ENCODE data around the gene AGMAT.
"Not testable (repeated sequence)": the region's sequence is repeated elsewhere in the genome, so short reads cannot be mapped to it uniquely, and the experiment has no call there.

The AGMAT gene

DNA sequence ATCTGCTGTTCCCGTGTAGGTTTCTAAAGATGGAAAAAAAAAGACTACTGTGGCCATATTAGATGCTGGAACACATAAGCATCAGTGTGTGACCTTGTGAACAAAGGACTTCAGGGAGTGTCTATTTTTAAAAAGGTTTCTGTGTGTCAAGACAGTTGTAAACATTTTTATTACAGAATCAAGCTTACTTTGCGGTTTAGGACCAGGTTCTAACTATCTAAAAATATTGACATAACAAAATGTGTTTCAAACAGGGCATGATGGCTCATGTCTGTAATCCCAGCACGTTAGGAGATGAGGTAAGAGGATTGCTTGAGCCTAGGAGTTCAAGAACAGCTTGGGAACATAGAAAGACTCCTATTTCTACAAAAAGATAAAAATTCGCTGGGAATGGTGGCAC, 25.3 kb upstream of the AGMAT start:
- DNase-seq (ENCODE audit: low read depth), result no peak

GRCh38 chr1:15609631-15610030, 24.8 kb upstream of the AGMAT start:
- no peak for DNase-seq (ENCODE audit: low read depth)

DNA sequence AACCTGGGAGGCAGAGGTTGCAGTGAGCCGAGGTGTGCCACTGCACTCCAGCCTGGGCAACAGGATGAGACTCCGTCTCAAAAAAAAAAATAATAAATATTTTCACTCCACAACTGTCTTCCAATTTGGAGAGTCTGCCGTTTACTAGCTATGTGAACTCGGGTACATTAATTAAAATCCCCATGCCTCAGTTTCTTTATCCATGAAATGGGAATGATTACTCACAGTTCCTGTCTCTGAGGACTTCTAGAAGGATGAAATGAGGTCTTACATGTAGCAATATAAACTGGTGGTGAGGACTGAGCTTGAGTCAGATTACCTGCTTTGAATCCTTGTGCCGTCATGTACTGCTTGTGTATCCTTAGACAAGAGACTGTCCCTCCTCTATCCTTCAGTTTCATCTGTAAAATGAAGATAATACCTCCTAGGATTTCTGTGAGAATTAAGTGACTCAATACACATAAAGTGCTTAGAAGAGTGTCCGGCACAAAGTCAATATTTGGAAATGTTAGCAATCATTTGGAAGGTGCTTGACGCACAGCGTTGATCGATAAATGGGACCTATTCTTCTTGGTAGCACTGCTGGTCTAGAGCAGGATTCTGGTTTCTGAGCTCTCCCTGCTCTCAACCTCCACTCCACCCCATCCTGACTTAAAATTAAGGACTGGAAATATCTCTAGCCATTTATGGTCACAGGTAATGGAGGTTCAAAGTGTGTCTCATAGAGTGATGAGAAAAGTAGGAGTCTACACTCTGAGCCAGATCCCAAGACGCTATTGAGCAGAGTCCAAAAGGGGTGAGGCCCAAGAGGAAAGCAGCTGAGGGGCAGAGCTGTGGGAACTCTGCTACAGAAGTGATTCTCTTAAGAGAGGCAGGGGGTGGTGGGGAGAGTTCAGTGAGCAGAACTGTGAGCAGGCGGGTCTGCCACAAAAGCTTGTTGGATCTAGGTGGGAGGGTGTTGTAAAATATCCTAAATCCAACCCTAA, 20.8 kb upstream of the AGMAT start:
- DNase-seq (ENCODE audit: low read depth), result no peak

GRCh38 chr1:15604400-15604799, 19.5 kb upstream of the AGMAT start:
- DNase-seq (ENCODE audit: low read depth), result not testable (repeated sequence)

GRCh38 chr1:15603966-15604282, 19.1 kb upstream of the AGMAT start:
- DNase-seq (ENCODE audit: low read depth), result not testable (repeated sequence)

- peak; percentile 96 for DNase-seq (ENCODE audit: low read depth)
These were observed 18.5 kb upstream of the AGMAT start for GRCh38 chr1:15603050-15603965.

DNA sequence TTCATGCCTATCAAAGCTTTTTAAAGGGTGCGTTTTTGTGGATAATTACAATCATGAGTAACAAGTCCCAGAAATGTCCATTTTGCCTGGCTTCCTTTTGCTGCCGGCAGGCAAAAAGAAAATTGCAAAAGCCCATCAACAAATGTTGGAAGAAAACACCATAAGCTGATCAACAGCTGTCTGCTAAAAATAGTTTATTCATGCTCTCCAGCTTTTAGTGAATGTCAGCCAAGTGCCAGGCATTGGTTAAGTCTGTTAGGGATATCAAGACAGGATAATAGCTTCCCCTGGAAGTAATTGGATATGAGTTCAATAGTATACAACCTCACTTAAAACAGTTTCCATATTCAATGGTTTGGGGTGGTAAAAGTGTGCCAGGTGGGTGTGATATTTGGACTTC, 13.6 kb upstream of the AGMAT start:
- no peak for DNase-seq (ENCODE audit: low read depth)

GRCh38 chr1:15595809-15596617, 11.2 kb upstream of the AGMAT start:
- no peak for DNase-seq (ENCODE audit: low read depth)

GRCh38 chr1:15592285-15592684, 7.4 kb upstream of the AGMAT start:
- DNase-seq (ENCODE audit: low read depth), result no peak

GRCh38 chr1:15583016-15583706, 1.7 kb downstream of the AGMAT start:
- DNase-seq (ENCODE audit: low read depth), result no peak

DNA sequence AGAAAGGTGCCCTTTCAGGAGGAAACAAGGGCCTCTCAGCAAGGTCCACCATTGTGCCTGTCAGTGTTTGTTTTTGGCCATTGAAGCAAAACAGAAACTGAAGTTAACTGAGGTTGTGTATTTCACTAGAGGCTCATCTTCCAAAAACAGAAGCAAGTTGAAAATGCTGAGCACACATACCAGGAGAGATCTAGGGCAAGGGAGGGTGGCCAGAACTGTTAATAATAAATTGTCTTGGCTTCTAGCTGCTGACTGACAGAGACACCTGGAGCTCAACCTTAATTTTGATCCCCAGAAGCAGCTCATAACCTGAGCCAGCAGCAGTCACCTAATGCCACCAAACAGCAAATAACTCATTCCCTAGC, 5.2 kb downstream of the AGMAT start:
- DNase-seq (ENCODE audit: low read depth), result no peak

- no peak for DNase-seq (ENCODE audit: low read depth)
These were observed 5.7 kb downstream of the AGMAT start for GRCh38 chr1:15578921-15579682.

DNA sequence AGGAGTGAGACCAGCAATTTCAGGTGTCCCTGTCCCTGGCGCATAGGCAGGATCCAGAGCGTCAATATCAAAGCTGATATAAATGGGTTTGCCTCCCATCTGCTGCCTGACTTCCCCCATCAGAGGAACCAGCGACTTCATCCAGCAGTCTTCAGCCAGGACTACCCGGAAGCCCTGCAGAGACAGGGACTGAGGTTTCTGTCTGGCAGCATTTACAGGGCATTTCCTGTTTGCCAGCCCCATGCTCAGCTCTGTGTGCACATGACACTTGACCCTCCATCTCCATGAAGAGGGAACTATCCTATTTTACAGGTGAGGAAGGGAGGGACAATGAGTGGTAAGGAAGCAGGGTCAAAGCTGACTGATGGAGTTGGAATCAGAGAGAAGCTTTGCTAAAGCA, 7.2 kb downstream of the AGMAT start:
- no peak for DNase-seq (ENCODE audit: low read depth)

DNA sequence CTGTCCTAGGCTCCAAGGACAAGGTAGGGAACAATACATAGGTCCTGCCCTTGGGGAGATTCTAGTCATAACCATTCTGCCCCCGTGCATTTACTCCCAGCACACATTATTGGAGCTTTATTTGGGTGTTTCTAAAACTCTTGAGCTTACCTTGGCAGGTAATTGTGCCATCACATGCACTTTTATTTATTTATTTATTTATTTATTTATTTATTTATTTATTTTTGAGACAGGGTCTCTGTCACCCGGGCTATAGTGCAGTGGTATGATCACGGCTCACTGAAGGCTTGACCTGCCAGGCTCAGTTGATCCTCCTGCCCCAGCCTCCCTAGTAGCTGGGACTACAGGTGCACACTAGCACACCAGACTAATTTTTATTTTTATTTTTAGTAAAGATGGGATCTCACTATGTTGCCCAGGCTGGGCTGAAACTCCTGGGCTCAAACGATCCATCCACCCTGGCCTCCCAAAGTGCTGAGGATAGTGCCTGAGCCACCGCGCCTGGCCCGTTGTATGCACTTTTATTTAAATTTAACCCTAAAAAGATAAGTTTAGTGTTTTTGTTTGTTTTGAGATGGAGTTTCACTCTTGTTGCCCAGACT, 9.2 kb downstream of the AGMAT start:
- no peak for DNase-seq (ENCODE audit: low read depth)

DNA sequence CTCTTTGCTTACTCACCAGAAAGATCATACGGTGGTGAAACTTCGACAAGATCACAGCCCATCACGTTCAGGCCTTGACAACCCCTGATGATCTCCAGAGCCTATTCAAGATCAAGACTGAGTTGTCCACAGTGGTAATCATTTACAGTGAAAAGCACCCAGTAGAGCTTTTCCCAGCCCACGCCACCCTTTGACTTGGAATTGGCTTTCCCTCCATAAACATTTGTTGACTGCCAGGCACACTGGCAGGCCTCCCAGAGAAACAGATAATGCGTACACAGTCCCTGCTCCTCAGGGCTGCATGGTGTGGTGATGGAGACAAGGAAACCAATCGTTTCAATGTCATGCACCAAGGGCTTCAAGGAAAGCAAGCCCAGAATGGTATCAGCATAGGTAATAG, 10.1 kb downstream of the AGMAT start:
- no peak for DNase-seq (ENCODE audit: low read depth)

GRCh38 chr1:15573477-15573876, 11.4 kb downstream of the AGMAT start:
- DNase-seq (ENCODE audit: low read depth), result no peak

- no peak for DNase-seq (ENCODE audit: low read depth)
These were observed 13.6 kb downstream of the AGMAT start for GRCh38 chr1:15571266-15571665.

DNA sequence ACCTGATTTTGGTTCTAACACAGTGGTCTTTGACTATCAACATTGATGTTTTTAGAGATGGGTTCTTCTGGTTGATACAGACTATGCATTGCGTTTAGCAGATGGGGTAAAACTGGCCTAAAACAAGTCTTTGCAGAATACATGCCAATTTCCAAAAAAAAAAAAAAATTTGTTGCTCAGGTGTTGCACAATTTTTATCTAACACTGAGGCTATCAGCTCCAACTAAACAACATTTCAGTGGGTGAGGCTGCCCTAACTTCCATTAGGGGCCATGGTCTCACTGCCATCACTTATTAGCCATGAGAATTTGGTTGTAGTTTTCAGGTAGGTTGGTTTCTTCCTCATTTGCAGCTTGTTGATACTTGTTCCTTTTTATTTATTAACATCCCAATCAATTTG, 14.0 kb downstream of the AGMAT start:
- no peak for DNase-seq (ENCODE audit: low read depth)

- DNase-seq (ENCODE audit: low read depth), result no peak
These were observed 16.3 kb downstream of the AGMAT start for GRCh38 chr1:15568387-15569073.

Measured in stromal cell of bone marrow (primary cell).